HG02870 (cell line): ENCODE data around the gene EPHA2.

Experiments used
- ATAC-seq: cut with Tn5 transposase; IDR thresholded peaks from one replicate; pipeline ENCODE4 v1.9.1; 2021; ENCODE audit warnings: mild to moderate bottlenecking, moderate library complexity; ENCODE audit not compliant: unreplicated experiment

EPHA2 gene

DNA sequence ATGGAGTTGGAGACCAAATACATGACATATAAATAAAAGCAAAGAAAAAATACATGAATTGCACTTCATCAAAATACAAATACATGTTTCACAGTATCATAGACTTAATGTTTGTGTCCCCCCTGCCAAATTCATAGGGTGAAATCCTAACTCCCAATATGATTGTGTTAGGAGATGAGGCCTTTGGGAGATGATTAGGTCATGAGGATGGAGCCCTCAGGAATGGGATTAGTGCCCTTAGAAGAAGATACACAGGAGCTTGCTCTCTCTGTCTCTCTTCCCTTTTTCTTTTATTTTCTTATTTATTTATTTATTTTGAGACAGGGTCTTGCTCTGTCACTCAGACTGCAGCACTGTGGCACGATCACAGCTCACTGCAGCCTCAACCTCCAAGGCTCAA is 56.5 kb downstream of the EPHA2 start:
- ATAC-seq: no peak

DNA sequence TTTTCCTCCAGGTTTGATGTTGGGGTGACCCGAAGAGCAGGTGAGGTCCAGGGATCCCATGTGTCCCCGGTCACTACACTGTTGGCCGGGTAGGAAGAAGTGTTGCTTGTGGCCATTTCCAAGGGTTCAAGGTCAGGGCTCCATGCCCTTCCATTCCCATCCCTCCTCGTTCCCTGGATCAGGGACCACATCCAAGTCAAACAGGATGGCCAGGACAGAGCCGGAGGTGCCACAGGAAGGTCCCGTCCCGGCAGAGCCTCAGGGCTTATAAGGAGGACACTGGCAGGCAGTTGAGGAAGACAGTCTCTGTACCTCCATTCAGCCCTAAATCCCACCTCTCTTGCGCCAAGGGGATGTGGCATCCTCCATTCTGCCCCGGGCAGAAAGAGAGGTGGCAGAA is 60.4 kb downstream of the EPHA2 start:
- ATAC-seq: no peak

GRCh38 chr1:16094453-16095158 is 61.3 kb downstream of the EPHA2 start:
- no peak for ATAC-seq

- ATAC-seq: no peak
Measured at GRCh38 chr1:16093611-16094010, 62.3 kb downstream of the EPHA2 start.

DNA sequence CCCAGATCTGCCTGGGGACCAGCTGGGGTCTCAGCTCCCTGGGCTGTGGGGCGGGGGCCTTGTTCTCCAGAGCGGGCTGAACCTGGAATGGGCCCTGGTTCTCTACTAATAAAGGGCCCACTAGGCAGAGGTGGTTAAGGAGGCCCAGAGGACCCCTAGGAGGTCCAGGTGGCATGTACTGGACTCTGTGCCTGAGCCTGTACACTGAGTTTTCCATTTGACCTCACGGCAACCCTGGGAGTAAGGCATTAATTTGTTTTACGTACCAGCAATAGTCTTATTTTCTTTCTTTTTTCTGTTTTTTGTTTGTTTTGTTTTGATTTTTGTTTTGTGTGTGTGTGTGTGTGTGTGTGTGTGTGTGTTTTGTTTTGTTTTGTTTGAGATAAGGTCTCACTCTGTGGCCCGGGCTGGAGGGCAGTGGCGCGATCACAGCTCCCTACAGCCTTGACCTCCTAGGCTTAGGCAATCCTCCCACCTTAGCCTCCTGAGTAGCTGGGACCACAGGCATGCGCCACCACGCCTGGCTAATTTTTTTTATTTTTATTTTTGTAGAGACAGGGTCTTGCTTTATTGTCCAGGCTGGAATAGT is 62.9 kb downstream of the EPHA2 start:
- no peak for ATAC-seq

- no peak for ATAC-seq
Measured at GRCh38 chr1:16092097-16092922, 63.6 kb downstream of the EPHA2 start.

DNA sequence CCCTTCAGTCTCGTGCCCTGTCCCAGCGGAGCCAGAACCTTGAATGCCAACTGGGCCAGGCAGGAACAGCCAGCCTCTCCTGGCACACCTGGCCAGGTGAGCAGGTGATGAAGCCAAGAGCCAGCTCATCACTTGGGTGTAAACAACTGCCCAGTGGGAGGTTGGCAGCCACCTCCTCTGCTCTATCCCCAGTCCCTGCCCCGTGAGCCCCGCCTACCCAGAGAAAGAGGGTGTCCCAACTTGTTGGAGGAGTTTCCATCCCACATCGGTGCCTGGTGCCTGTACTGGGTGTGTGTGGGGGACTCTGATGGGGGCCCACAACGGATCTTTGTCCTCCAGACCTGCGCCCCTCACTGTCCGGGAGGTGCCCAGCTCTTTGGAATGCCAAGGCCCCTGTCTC is 64.6 kb downstream of the EPHA2 start:
- ATAC-seq: no peak

GRCh38 chr1:16090076-16090826 is 65.6 kb downstream of the EPHA2 start:
- no peak for ATAC-seq

- no peak for ATAC-seq
Measured at GRCh38 chr1:16088996-16089395, 66.9 kb downstream of the EPHA2 start.

DNA sequence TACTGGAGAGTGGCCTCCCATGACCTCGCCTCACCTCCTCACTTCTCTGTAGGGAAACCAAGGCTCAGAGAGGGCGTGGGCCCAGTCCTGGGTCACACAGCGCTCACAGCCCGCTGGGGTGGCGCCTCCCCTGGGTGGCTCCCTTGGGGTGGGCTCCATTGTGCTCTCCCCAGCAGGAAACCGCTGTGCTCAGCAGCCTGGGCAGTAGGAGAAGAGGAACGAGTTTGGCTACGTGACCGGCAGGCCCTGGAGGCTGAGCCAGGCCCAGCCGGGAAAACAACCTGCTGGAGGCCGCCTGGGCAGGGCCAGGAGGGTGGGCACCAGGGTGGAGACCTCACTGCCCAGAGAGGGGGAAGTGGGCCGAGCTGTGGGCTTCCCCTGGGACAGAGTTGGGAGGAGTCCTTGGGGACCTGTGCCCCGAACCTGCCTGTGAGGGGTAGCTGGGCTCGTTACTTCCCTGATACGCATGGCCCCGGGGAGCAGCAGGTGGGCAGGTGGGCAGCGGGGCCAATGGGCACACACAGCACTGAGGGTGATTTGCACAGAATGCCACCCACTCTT is 67.4 kb downstream of the EPHA2 start:
- no peak for ATAC-seq

DNA sequence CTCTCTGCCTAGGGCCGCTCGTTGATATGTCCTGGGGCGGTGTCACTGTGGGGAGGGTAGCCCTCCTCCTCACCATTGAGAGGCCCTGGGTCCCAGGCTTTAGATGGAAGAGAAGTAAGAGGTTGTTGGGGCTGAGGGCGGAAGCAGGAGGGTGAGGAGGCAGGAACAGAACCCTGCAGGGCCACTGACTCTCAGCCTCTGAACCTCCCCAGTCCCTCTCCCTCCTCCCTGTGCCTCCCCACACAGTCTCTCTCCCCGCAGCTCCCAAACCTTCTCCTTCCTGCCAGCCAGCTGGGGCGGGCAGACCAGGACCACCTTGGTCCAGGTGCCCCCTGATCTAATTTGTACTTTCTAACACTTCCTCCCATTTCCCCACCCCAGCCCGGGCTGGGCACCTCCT is 68.1 kb downstream of the EPHA2 start:
- ATAC-seq: no peak

- ATAC-seq: no peak
Measured at GRCh38 chr1:16085522-16085921, 70.3 kb downstream of the EPHA2 start.

DNA sequence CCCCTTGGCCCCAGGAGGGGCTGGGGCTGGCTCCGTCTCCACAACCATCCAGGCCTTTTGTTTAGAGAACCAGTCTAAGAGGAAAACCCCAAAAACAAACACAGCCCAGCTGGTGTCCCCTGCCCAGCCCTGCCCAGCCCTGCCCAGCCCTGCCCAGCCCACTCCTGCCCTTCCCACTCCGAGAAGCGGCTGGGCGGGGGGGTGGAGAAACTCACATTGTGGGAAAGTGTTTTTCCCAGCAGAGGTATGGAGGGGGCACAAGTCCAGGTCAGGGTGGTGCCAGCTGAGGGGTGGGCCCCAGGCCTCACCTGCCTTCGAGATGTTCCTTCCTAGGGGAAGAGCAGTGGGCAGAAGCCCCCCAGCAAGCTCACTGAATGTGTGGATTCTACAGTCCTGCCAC is 72.4 kb downstream of the EPHA2 start:
- ATAC-seq: no peak

GRCh38 chr1:16082283-16083038 is 73.4 kb downstream of the EPHA2 start:
- ATAC-seq: no peak

GRCh38 chr1:16081636-16082035 is 74.2 kb downstream of the EPHA2 start:
- ATAC-seq: no peak

- ATAC-seq: no peak
Measured at GRCh38 chr1:16080422-16081150, 75.3 kb downstream of the EPHA2 start.

DNA sequence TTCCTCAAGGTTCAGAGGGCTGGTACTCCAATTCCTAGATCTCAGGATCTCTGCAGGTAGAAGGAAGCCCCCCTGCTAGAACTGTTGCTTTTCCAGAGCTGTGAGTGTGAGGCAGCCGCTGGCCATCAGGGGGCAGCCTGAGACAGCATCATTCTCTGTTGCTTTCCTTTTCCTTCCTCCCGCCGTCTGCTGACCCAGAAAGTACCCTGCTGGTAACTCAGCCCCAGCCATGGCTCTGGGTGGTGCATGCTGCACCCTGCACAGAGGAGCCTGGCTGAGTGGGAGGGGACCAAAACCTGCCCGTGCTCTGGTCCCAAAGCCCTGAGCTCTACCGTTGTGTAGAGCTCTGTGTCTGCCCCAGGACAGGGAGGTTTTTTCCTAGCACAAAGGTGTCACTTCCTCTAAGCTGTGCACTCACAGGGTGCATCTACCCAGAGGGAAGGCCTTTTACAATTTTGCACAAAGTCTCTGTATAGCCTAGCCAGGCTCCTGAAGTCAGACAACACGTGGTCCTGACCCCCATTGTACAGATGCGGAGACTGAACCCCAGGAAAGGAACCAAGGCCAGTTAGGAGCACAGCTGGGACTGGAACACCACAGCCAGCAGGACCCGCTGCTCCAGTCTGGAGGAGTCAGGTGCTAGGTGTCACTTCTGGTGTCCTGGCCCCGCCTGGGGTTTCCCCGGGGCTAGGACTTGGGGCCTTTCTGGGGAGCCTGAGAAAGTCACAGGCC is 76.8 kb downstream of the EPHA2 start:
- no peak for ATAC-seq

- ATAC-seq: no peak
Measured at GRCh38 chr1:16077406-16078245, 78.2 kb downstream of the EPHA2 start.
